ENCODE data around the gene SAA4. TPM values are rescaled to one million over a fixed set of nuclear protein-coding genes. Genes with fewer than 3 reads are reported as not detected.
A peak's percentile ranks its signal among the peaks of the same experiment; 100 is the strongest.

Gene SAA4, protein sequence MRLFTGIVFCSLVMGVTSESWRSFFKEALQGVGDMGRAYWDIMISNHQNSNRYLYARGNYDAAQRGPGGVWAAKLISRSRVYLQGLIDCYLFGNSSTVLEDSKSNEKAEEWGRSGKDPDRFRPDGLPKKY
- not detected in 2 replicates for total RNA-seq (2022)
- Bru-seq, nascent RNA, result not detected
- percentile 2 among the genes with signal in this experiment for BruChase-seq, experiment 1, labeled RNA remaining after a 2-hour chase
- BruChase-seq, experiment 2, labeled RNA remaining after a 6-hour chase, result percentile 18 among the genes with signal in this experiment
- long read RNA-seq, result 0 reads

GRCh38 chr11:18236664-18237356 is at the start of gene SAA4:
SAA4 (minus strand) TSS chr11:18236802; CDS start chr11:18235926, 876 bp downstream.
- no peak within 1 kb of the TSS for H3K4me3 ChIP-seq (ENCODE audit: low read depth, low read length)
- no peaks in the 10 kb centered on the region for H3K9me3 ChIP-seq
- no peaks in the 10 kb centered on the region for H3K36me3 ChIP-seq (ENCODE audit: control insufficient read depth, insufficient read depth, low read length)
- H3K36me3 Mint-ChIP-seq (ENCODE audit: insufficient read depth, unreplicated experiment), result no peaks in the 10 kb centered on the region
- H3K27me3 Mint-ChIP-seq (ENCODE audit: insufficient read depth, unreplicated experiment), result peaks cover 16% of the 10 kb centered on the region
- H3K4me1 ChIP-seq, result no peaks in the 10 kb centered on the region
- ChIA-PET POLR2A (no interaction called here), CTCF (no interaction called here)
- H3K27ac Mint-ChIP-seq (ENCODE audit: unreplicated experiment), result no peak within 1 kb of the TSS
- H3K4me1 Mint-ChIP-seq (ENCODE audit: low read depth, unreplicated experiment), result no peaks in the 10 kb centered on the region
- DNase-seq, result no peak
- TF ChIP-seq, protein P1, sequence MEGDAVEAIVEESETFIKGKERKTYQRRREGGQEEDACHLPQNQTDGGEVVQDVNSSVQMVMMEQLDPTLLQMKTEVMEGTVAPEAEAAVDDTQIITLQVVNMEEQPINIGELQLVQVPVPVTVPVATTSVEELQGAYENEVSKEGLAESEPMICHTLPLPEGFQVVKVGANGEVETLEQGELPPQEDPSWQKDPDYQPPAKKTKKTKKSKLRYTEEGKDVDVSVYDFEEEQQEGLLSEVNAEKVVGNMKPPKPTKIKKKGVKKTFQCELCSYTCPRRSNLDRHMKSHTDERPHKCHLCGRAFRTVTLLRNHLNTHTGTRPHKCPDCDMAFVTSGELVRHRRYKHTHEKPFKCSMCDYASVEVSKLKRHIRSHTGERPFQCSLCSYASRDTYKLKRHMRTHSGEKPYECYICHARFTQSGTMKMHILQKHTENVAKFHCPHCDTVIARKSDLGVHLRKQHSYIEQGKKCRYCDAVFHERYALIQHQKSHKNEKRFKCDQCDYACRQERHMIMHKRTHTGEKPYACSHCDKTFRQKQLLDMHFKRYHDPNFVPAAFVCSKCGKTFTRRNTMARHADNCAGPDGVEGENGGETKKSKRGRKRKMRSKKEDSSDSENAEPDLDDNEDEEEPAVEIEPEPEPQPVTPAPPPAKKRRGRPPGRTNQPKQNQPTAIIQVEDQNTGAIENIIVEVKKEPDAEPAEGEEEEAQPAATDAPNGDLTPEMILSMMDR (IDR thresholded peaks at IDR 0.05; ENCODE audit: insufficient read depth in 1 of 2, low read depth in 1 of 2, low read length in 1 of 2, severe bottlenecking in 1 of 2, unreplicated experiment in 1 of 2), result no peak
- intact Hi-C loops (cut with micrococcal nuclease; ENCODE audit: unreplicated experiment), result no loop called here
- H3K4me3 Mint-ChIP-seq (ENCODE audit: unreplicated experiment), result no peak within 1 kb of the TSS
- BruUV-seq (replicated peaks), result no TSS peak
- no peaks in the 10 kb centered on the region for H3K27me3 ChIP-seq (replicated peaks; ENCODE audit: control insufficient read depth, insufficient read depth, low read length)
- no peaks in the 10 kb centered on the region for H3K9me3 Mint-ChIP-seq (ENCODE audit: unreplicated experiment)

DNA sequence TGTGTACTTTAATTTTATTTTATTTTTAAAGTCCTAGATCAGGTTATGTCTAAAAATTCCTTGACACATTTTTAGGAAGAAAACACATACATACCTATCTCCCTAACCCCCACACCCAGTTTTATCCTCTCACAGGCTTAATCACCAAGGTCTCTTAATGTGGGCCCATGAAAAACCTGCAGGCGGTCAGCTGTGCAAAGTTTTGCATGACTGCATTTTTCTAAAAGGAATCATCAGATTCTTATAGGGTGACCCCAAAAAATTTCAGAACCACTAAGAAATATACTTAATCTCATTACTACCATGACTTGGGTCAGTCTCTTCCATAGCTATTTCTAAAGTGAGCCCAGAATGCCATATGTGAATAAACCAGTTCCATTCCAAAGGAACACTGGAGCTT is 49.2 kb upstream of the SAA4 start:
- BruUV-seq (replicated peaks), result no TSS peak
- no peaks in the 10 kb centered on the region for H3K9me3 ChIP-seq
- Mint-ChIP-seq H3K4me3 (ENCODE audit: unreplicated experiment) (no peak overlapping the region), H3K4me1 (ENCODE audit: low read depth, unreplicated experiment) (no peaks in the 10 kb centered on the region), H3K9me3 (ENCODE audit: unreplicated experiment) (no peaks in the 10 kb centered on the region), H3K36me3 (ENCODE audit: insufficient read depth, unreplicated experiment) (peaks cover 57% of the 10 kb centered on the region), H3K27ac (ENCODE audit: unreplicated experiment) (no peak overlapping the region), H3K27me3 (ENCODE audit: insufficient read depth, unreplicated experiment) (no peaks in the 10 kb centered on the region)
- ChIA-PET CTCF (no interaction called here), POLR2A (no interaction called here)
- TF ChIP-seq, protein P1 (IDR thresholded peaks at IDR 0.05; ENCODE audit: insufficient read depth in 1 of 2, low read depth in 1 of 2, low read length in 1 of 2, severe bottlenecking in 1 of 2, unreplicated experiment in 1 of 2), result no peak
- no peaks in the 10 kb centered on the region for H3K27me3 ChIP-seq (replicated peaks; ENCODE audit: control insufficient read depth, insufficient read depth, low read length)
- DNase-seq, result no peak
- peaks cover 4% of the 10 kb centered on the region; the same call in 1 of the 2 replicates for H3K36me3 ChIP-seq (ENCODE audit: control insufficient read depth, insufficient read depth, low read length)
- no peak overlapping the region for H3K4me3 ChIP-seq (ENCODE audit: low read depth, low read length)
- intact Hi-C loops (cut with micrococcal nuclease; ENCODE audit: unreplicated experiment), result no loop called here
- H3K4me1 ChIP-seq, result no peaks in the 10 kb centered on the region

GRCh38 chr11:18282626-18283025 is 46.0 kb upstream of the SAA4 start:
- BruUV-seq (replicated peaks), result no TSS peak

More at GRCh38 chr11:18282626-18283025, 46.0 kb upstream of the SAA4 start:
- Mint-ChIP-seq H3K4me3 (ENCODE audit: unreplicated experiment) (no peak overlapping the region), H3K4me1 (ENCODE audit: low read depth, unreplicated experiment) (no peaks in the 10 kb centered on the region), H3K36me3 (ENCODE audit: insufficient read depth, unreplicated experiment) (peaks cover 66% of the 10 kb centered on the region), H3K27me3 (ENCODE audit: insufficient read depth, unreplicated experiment) (no peaks in the 10 kb centered on the region), H3K9me3 (ENCODE audit: unreplicated experiment) (no peaks in the 10 kb centered on the region), H3K27ac (ENCODE audit: unreplicated experiment) (no peak overlapping the region)
- CTCF ChIA-PET, result no interaction called here
- Histone ChIP-seq H3K9me3 (no peaks in the 10 kb centered on the region), H3K27me3 (replicated peaks; ENCODE audit: control insufficient read depth, insufficient read depth, low read length) (no peaks in the 10 kb centered on the region), H3K4me3 (ENCODE audit: low read depth, low read length) (no peak overlapping the region), H3K36me3 (ENCODE audit: control insufficient read depth, insufficient read depth, low read length) (peaks cover 3% of the 10 kb centered on the region; the same call in 1 of the 2 replicates), H3K4me1 (no peaks in the 10 kb centered on the region)
- TF ChIP-seq, protein P1 (IDR thresholded peaks at IDR 0.05; ENCODE audit: insufficient read depth in 1 of 2, low read depth in 1 of 2, low read length in 1 of 2, severe bottlenecking in 1 of 2, unreplicated experiment in 1 of 2), result no peak
- POLR2A ChIA-PET, result no interaction called here
- DNase-seq, result no peak
- intact Hi-C loops (cut with micrococcal nuclease; ENCODE audit: unreplicated experiment), result no loop called here
